DMS53 treated with DMSO at 0.1 percent for 48 hours (cell line): Measurements from ENCODE around the gene NGEF.
"Not testable (repeated sequence)": the region's sequence is repeated elsewhere in the genome, so short reads cannot be mapped to it uniquely, and the experiment has no call there.

Experiments
- DNase-seq: peaks from one replicate; lab custom pipeline; 2025; ENCODE audit not compliant: unreplicated experiment; lab: John Stamatoyannopoulos, UW

Gene NGEF

GRCh38 chr2:233023007-233023760, 10.1 kb upstream of the NGEF start:
- DNase-seq = no peak

- no peak for DNase-seq
Observed at GRCh38 chr2:233022561-233022960, 9.5 kb upstream of the NGEF start.

- no peak for DNase-seq
Observed at GRCh38 chr2:233021771-233022170, 8.7 kb upstream of the NGEF start.

GRCh38 chr2:233020454-233020853, 7.4 kb upstream of the NGEF start:
- DNase-seq = no peak

- not testable (repeated sequence) for DNase-seq
Observed at GRCh38 chr2:233019610-233020009, 6.6 kb upstream of the NGEF start.

DNA sequence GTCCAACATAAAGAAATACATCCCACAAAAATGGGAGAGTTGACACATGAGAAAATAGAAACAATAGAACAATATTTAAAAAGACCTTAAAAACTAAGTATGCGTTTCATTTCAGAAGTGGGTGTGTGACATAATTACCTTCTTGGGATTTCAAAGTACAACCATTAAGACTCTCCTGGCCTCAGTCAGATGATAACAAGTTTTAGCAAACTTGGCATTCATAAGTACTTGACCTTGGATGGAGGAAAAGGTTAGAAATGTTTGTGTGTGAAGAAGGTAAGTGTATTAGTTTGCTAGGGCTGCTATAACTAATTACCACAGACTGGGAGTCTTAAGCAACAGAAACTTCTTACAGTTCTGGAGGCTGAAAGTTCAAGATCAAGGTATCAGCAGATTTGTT, 4.9 kb upstream of the NGEF start:
- DNase-seq = no peak

GRCh38 chr2:233015019-233015645, 2.1 kb upstream of the NGEF start:
- DNase-seq = no peak

- DNase-seq = no peak
Observed at GRCh38 chr2:233013650-233014049, 594 bp upstream of the NGEF start.

- DNase-seq = no peak
Observed at GRCh38 chr2:233012301-233012971, 620 bp downstream of the NGEF start.

DNA sequence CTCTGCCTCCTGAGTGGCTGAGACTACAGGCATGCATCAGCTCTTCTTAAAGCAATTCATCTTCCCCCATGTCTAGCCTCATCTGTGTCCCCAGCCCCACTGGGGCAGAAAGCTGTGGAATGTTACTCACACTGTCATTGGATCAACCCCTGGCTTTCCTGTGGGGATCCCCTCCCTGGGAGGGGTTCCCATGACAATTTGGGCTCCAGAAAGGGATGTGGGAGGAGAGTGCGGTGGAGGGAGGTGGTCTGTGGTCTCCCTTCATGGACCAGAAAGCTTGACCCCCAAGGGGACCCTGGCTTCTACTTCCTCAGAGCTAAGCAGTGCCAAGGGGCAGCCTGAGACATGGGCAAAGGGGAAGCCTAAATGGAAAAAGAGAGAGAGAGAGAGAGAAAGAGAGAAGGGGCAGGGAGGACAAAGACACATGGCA, 1.3 kb downstream of the NGEF start:
- no peak for DNase-seq

DNA sequence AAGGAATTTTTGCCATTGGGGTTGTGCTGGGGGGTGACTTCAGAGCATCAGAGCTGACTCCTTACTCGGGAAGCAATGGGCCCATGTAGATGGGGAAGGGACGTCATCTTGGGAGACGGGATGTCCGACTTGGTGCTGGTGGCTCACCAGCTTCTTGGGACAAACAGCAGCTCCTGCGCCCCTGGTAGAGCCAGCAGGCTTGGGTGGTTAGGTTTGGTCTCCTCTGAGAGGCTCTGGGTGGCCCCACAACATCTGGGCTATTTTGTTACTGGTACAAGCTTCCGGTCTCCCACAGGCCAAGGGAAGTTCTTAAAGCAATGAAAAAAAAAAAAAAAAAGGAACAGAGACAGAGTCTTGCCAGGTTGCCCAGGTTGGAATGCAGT, 1.8 kb downstream of the NGEF start:
- no peak for DNase-seq

DNA sequence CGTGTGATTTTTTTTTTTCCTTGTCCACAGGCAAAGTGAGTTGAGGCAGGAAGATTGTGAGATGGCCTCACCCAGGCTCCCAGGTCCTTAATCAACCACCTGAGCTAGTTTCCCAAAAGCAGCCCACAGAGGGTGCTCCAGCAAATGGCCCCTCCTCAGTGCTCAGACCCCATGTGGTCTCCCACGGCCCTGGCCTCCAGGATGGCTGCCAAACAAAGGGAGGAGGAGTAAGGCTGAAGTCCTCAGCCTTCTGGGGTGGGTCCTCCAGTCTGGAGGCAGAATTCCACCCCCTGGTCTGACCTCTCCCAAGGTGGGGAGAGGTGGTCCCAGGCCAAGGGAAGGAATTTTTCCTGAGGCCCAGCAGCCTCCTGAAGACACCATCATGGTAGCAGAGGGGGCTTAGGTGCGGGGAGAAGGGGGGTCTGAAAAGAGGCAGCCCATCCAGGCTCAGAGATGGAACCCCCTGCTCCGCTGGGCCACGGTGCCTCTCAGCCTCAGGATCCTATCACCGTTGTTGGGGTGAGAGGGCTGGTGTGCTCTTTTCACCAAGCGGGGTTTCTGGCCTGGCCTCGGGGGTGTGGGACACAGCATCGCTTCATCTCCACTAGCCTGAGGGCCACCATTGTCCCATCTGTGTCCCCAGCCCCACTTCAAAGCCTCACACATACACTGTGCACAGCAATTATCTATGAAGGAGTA, 2.3 kb downstream of the NGEF start:
- no peak for DNase-seq

- DNase-seq = no peak
Observed at GRCh38 chr2:233009661-233010060, 3.4 kb downstream of the NGEF start.

DNA sequence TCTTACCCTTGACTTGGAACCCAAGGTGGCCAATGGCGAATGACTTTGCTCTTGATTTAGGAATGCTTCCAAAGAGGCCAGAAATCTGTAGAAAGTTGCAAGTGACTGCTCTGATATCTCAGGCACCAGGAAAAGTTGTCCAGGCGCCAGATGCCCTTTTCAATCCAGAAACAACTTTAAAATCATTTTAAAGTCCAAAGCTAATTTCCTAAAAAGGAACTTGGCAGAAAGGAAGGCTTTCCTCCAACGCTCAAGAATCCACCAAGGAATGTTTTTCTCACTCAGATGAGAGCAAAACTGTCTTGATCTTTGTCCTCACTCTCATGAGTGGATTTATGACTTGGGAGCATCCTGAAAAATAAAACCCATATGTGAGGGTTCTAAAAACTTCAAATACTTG, 5.3 kb downstream of the NGEF start:
- no peak for DNase-seq

DNA sequence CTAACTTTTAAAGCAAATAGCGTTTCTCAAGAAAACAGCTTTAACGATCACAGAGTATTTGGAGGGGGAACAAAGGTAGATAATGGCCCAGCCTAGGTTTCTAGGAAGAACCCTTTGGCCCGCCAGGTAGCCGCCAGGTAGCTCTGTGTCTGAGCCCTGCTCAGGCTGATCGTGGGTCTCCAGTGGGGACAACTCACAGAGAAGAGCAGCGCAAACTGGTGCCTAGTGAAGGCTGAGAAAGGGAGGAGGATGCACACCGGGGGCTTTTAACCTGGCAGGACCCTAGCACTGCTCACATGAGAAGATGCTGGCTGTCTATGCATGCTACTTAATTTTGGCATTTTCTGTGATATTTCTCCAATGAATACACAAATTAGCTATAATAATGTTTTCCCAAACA, 5.8 kb downstream of the NGEF start:
- DNase-seq = no peak

- DNase-seq = no peak
Observed at GRCh38 chr2:233006648-233007047, 6.4 kb downstream of the NGEF start.

DNA sequence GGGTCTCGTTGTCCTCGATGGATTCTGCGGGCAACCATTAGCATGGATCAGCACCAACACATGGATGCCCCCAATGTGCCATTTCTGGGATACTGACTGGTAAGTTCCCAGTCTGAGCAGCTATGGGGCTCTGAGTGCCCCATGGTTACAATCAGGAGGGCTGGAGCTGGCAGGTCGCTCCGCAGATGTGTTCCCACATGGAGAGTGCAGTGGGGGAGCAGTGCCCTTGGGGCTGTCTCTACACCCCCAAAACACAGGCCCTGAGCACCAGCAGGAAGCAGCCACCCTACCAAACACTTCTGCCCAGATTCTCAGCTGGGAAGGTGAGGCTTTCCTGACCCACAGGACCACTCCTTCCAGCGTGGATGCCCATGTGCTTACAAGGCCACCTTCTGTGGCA, 8.0 kb downstream of the NGEF start:
- no peak for DNase-seq

DNA sequence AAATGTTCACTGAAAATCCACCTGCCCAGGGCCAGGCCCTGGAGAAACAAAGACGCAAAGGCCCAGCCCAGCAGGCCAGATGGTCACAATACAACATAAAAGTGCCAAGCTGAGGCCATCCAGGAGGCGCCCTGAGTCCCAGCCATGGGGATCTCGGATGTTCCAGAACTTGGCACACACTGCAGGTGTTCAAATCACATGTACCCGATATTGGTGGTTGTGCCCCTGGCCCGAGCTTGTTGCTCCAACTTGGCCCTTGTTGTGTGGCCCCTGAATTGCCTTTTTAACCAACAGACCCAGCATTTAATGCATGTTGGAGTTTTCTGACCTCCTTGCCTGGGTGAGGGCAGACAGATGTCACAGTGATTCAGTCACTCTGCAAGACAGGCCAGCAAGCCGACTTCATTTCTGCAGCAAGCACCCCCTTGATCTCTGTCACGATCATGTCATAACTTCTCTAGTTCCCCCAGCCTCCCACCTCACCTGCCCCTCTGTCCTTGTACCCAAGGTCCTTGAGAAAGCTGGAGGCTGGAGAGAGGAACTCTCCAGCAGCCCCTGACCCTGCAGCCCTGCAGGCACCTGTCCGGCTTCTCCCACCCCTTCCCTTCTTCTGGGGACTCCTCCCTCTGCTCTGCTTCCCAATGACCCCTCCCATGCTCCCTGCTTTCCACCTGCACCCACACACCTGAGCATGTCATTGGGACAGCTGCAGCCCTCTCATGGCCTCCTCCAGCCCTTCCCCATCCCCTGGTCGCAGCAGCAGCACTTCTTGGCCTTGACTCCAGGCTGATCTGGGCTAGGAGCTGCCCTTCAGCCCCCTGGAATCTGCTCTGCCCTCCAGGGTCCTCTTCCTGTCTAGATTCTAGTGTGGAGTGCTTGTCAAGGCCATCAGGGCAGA, 9.1 kb downstream of the NGEF start:
- no peak for DNase-seq

DNA sequence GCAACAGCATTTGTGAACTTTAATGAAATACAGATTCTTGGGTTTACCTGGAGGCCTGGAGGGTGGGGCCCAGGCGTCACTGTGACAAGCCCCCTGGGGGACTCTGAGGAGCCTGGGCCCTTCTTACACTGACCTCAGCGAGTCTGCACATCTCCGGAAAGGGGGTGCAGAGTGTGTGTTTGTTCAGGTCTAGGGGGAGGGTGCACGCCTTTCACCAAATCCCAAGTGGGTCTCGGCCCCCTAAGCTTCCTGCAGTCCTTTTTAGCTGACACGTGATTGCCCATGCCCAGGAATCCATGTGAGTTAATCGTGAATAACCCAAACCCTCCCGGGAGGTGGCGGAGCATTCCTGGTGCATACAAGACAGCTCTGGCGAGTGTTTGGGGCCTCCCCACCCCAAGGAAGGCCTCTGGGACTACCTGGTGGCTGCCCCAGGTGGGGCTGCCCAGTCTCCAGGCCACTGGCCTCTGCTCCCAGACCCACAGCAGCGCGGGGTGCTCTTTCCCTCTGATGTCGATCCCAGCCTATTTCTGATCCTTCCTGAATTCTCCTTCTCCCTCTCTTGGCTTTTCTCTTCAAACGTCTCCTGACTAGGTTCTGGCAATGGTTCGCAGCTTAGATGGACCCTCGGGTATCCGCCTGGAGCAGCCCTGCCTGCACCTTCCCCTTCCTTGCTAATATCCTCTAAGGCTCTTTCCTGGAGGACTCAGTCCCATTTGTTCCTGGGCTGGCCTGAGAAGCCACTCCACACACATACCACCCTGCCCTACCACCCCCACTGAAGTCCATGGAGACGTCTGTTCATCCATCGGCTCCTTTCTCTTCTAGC, 10.0 kb downstream of the NGEF start:
- no peak for DNase-seq
